Keratinocyte (primary cell): ENCODE measurements around the gene CHAC1. TPM values are rescaled to one million over a fixed set of nuclear protein-coding genes. Genes with fewer than 3 reads are reported as not detected.

Experiments used
- DNase-seq: peaks from one replicate; pipeline ENCODE4 v3.0.0-alpha.2; 2011; ENCODE audit warnings: low read depth, missing footprints, low spot score
- FAIRE-seq: peaks from 2 replicates; lab custom pipeline; 2011; peaks lifted over from hg19 to GRCh38; lab: Jason Lieb, UNC
- H2AFZ ChIP-seq: 2 replicates; pipeline ENCODE4 v1.6.0; 2012; ENCODE audit warnings: low read length, control low read depth, inconsistent platforms; ENCODE audit not compliant: control insufficient read depth
- H3K27ac ChIP-seq: 2 replicates; pipeline ENCODE4 v1.5.1; 2011; ENCODE audit warnings: low read length; ENCODE audit not compliant: control insufficient read depth, insufficient read depth
- H3K27me3 ChIP-seq: 3 replicates; pipeline ENCODE4 v1.6.0; 2011; ENCODE audit warnings: low read length; ENCODE audit not compliant: control insufficient read depth, insufficient read depth; ENCODE audit errors: extremely low read depth
- H3K36me3 ChIP-seq, 2 experiments: 2 replicates in 1 of 2; 3 replicates in 1 of 2; pipeline ENCODE4 v1.5.1; 2011; ENCODE audit warnings: low read length in 2 of 2, mild to moderate bottlenecking in 1 of 2; ENCODE audit not compliant: control insufficient read depth in 2 of 2, insufficient read depth in 2 of 2; ENCODE audit errors: extremely low read depth in 1 of 2
- H3K4me1 ChIP-seq: 3 replicates; pipeline ENCODE4 v1.5.1; 2011; ENCODE audit warnings: low read length; ENCODE audit not compliant: control insufficient read depth, insufficient read depth; ENCODE audit errors: extremely low read depth
- H3K4me2 ChIP-seq: 3 replicates; pipeline ENCODE4 v1.6.0; 2011; ENCODE audit warnings: low read depth, low read length; ENCODE audit not compliant: control insufficient read depth, insufficient read depth; ENCODE audit errors: extremely low read depth
- H3K4me3 ChIP-seq, 3 experiments: fragments of 200-600 bp in 1 of 3; sonication (generic) in 1 of 3; 2 replicates in 2 of 3; 3 replicates in 1 of 3; pipeline ENCODE4 v1.5.1; 2011 to 2016; ENCODE audit warnings: low read length in 3 of 3, mild to moderate bottlenecking in 3 of 3, control low read depth in 2 of 3, inconsistent platforms in 1 of 3, low read depth in 1 of 3, mixed read lengths in 1 of 3, mixed run types in 1 of 3, moderate library complexity in 1 of 3; ENCODE audit not compliant: control insufficient read depth in 2 of 3, insufficient read depth in 2 of 3; ENCODE audit errors: extremely low read depth in 1 of 3
- H3K79me2 ChIP-seq: 2 replicates; pipeline ENCODE4 v1.6.0; 2012; ENCODE audit warnings: low read length; ENCODE audit not compliant: control insufficient read depth, insufficient read depth
- H3K9ac ChIP-seq: 3 replicates; pipeline ENCODE4 v1.6.0; 2011; ENCODE audit warnings: low read length; ENCODE audit not compliant: control insufficient read depth, insufficient read depth; ENCODE audit errors: extremely low read depth
- H3K9me1 ChIP-seq: 3 replicates; pipeline ENCODE4 v1.6.0; 2011; ENCODE audit warnings: low read length; ENCODE audit not compliant: control insufficient read depth, insufficient read depth; ENCODE audit errors: extremely low read depth
- H3K9me3 ChIP-seq: 2 replicates; pipeline ENCODE4 v1.5.1; 2012; ENCODE audit warnings: low read depth, low read length; ENCODE audit not compliant: control insufficient read depth
- H4K20me1 ChIP-seq: 3 replicates; pipeline ENCODE4 v1.6.0; 2011; ENCODE audit warnings: low read length; ENCODE audit not compliant: control insufficient read depth, insufficient read depth; ENCODE audit errors: extremely low read depth
- CTCF ChIP-seq, 3 experiments: IDR thresholded peaks in 1 of 3; conservative IDR thresholded peaks in 1 of 3; optimal IDR thresholded peaks in 1 of 3; 2 replicates in 2 of 3; 3 replicates in 1 of 3; pipeline versions ENCODE3 to v1.5.1; 2011; ENCODE audit warnings: low read length in 3 of 3, mild to moderate bottlenecking in 3 of 3, moderate library complexity in 2 of 3, control low read depth in 1 of 3, inconsistent platforms in 1 of 3; ENCODE audit not compliant: insufficient read depth in 2 of 3; ENCODE audit errors: extremely low read depth in 1 of 3
- EZH2 ChIP-seq: IDR thresholded peaks from one replicate; pipeline ENCODE4 v1.6.1; 2012; ENCODE audit warnings: inconsistent platforms, mild to moderate bottlenecking, low read length, moderate library complexity
- dilution Hi-C: fragments of 300-500 bp; cut with MboI; formaldehyde crosslinking; loops from one replicate; pipeline ENCODE4 v1.7.0; 2020; ENCODE audit warnings: low sequenced_read_pairs; ENCODE audit not compliant: extremely low pct_ligation_motif_present
- polyA plus RNA-seq, 5 experiments: library from polyadenylated mRNA; depleted of rRNA in 3 of 5; stranded (reverse) in 3 of 5; stranded (forward) in 1 of 5; unstranded in 1 of 5; fragments of >200 nt; gene quantifications; 1 replicate in 1 of 5; 2 replicates in 3 of 5; 3 replicates in 1 of 5; pipeline versions ENCODE4 v1.2.1 to v1.2.3, GENCODE V29; 2011 to 2012; ENCODE audit warnings: missing spikeins in 2 of 5, low read depth in 1 of 5, low replicate concordance in 1 of 5

CHAC1 gene
- polyA plus RNA-seq, 1 donor (not counting 4 experiments of a cell fraction or from before 2014, with no cell fraction given), result 6.4 TPM

GRCh38 chr15:40944510-40945296 is 8.6 kb upstream of the CHAC1 start:
- H3K36me3 ChIP-seq, result no peaks in the 10 kb centered on the region
- no peaks in the 10 kb centered on the region for H3K9me3 ChIP-seq
- dilution Hi-C loops, result no loop called here
- H3K4me1 ChIP-seq, result peaks cover 6% of the 10 kb centered on the region
- no peak overlapping the region for H3K4me2 ChIP-seq
- no peak overlapping the region for H3K27ac ChIP-seq
- TF ChIP-seq CTCF (optimal IDR thresholded peaks at IDR 0.05 in 1 of 3, IDR thresholded peaks at IDR 0.05 in 1 of 3, conservative IDR thresholded peaks at IDR 0.05 in 1 of 3; ENCODE audit: extremely low read depth in 1 of 3, insufficient read depth in 2 of 3, low read length in 3 of 3), result no peak
- no peak for TF ChIP-seq EZH2
- no peak overlapping the region for H3K9ac ChIP-seq
- no peaks in the 10 kb centered on the region for H3K9me1 ChIP-seq
- no peaks in the 10 kb centered on the region for H3K79me2 ChIP-seq
- DNase-seq (no peak), FAIRE-seq (no peak)
- no peak overlapping the region for H2AFZ ChIP-seq
- H3K27me3 ChIP-seq, result peaks cover 32% of the 10 kb centered on the region
- no peak overlapping the region for H3K4me3 ChIP-seq
- H4K20me1 ChIP-seq, result no peaks in the 10 kb centered on the region

GRCh38 chr15:40948706-40949473 is 4.4 kb upstream of the CHAC1 start:
- dilution Hi-C loops, result no loop called here
- Histone ChIP-seq H3K27me3 (peaks cover 11% of the 10 kb centered on the region), H3K9me3 (no peaks in the 10 kb centered on the region), H3K4me3 (no peak overlapping the region), H2AFZ (peak overlapping the region; percentile 4), H3K27ac (no peak overlapping the region), H3K4me1 (peaks cover 10% of the 10 kb centered on the region), H4K20me1 (no peaks in the 10 kb centered on the region), H3K9me1 (no peaks in the 10 kb centered on the region), H3K4me2 (no peak overlapping the region), H3K79me2 (no peaks in the 10 kb centered on the region), H3K36me3 (peaks cover 0 to 1% of the 10 kb centered on the region in 2 experiments), H3K9ac (no peak overlapping the region)
- FAIRE-seq (no peak), DNase-seq (no peak)
- no peak for TF ChIP-seq EZH2
- TF ChIP-seq CTCF (optimal IDR thresholded peaks at IDR 0.05 in 1 of 3, IDR thresholded peaks at IDR 0.05 in 1 of 3, conservative IDR thresholded peaks at IDR 0.05 in 1 of 3; ENCODE audit: extremely low read depth in 1 of 3, insufficient read depth in 2 of 3, low read length in 3 of 3), result no peak
